IPS-18c (cell line): Measurements from ENCODE around the gene PSME3.

Experiments
- H3K4me3 ChIP-seq: 2 replicates; pipeline ENCODE4 v1.7.0; 2013; ENCODE audit warnings: low read depth, mild to moderate bottlenecking, low read length, moderate library complexity; ENCODE audit not compliant: insufficient read depth
- H3K9me3 ChIP-seq: one replicate; pipeline ENCODE4 v1.6.1; 2013; ENCODE audit warnings: mild to moderate bottlenecking, low read length, moderate library complexity; ENCODE audit not compliant: control insufficient read depth, insufficient read depth

The PSME3 gene, protein sequence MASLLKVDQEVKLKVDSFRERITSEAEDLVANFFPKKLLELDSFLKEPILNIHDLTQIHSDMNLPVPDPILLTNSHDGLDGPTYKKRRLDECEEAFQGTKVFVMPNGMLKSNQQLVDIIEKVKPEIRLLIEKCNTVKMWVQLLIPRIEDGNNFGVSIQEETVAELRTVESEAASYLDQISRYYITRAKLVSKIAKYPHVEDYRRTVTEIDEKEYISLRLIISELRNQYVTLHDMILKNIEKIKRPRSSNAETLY

DNA sequence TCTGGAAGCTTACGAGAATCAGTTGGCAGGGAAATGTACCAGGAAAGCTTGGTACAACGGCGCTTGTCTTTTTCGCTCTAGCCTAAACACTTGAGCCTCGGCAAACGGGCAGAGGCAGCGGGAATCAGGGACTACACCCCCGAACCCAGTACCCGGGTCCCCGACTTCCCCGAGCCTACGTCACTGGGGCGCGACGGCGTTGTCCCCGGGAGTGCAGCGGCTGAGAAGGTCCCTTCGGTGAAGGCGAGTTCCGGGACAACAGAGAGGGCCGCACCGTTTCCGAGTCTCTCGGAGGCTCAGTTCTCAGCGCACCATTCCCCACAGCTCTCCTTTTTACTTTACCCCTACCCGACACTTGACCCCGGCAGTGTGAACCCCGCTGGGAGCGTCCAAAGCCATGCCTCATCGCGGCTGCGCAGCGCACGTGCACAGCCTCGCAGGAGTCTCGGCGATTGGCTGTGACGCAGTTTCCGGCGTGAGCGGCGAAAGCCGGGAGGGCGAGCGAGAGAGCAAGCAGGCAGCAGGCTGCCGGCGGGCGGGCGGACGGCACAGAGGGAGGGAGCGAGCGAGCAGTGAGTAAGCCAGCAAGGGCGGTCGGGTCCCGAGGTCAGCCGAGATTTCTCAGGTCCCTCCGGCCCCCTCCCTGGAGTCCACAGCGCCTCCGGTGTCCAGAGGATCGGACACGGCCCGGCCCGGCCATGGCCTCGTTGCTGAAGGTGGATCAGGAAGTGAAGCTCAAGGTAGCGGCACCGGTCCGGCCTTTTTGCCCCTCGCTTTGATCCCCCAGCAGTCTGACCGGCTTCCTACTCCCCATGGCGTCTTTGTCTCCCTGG lies at the start of gene PSME3:
TSS of gene PSME3 (plus strand) at position 464 of the 833 bp plus-strand sequence. CDS start at position 699, 235 bp downstream.
- no peaks in the 10 kb centered on the region for H3K9me3 ChIP-seq

DNA sequence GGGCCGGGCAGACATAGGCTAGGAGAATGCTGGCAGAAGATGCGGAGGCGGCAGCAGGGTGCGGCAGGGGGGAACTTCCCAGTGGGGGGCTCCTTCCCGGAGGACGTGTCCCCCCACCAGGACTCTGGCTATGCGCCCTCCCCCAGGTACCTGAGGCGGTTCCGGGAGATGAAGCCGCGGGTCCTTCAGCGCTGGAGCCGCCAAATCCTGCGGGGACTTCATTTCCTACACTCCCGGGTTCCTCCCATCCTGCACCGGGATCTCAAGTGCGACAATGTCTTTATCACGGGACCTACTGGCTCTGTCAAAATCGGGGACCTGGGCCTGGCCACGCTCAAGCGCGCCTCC lies 49.4 kb upstream of the PSME3 start:
- H3K9me3 ChIP-seq, result no peaks in the 10 kb centered on the region
- no peak overlapping the region for H3K4me3 ChIP-seq

More for the DNA sequence above, at the start of gene PSME3:
- peak within 1 kb of the TSS; percentile 99 for H3K4me3 ChIP-seq

DNA sequence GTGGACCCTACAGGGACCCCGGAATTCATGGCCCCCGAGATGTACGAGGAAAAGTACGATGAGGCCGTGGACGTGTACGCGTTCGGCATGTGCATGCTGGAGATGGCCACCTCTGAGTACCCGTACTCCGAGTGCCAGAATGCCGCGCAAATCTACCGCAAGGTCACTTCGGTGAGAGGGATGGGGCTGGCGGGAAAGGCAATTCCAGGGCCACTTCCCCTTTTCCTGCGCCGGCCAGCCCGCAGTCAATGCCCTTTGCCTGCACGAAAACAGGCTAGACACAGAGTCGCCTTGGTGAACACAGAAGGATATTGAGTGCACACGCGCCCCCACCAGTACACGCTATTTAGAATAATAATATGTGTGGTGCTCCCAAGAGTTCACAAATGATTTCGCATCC lies 48.8 kb upstream of the PSME3 start:
- H3K9me3 ChIP-seq, result no peaks in the 10 kb centered on the region
- no peak overlapping the region for H3K4me3 ChIP-seq

DNA sequence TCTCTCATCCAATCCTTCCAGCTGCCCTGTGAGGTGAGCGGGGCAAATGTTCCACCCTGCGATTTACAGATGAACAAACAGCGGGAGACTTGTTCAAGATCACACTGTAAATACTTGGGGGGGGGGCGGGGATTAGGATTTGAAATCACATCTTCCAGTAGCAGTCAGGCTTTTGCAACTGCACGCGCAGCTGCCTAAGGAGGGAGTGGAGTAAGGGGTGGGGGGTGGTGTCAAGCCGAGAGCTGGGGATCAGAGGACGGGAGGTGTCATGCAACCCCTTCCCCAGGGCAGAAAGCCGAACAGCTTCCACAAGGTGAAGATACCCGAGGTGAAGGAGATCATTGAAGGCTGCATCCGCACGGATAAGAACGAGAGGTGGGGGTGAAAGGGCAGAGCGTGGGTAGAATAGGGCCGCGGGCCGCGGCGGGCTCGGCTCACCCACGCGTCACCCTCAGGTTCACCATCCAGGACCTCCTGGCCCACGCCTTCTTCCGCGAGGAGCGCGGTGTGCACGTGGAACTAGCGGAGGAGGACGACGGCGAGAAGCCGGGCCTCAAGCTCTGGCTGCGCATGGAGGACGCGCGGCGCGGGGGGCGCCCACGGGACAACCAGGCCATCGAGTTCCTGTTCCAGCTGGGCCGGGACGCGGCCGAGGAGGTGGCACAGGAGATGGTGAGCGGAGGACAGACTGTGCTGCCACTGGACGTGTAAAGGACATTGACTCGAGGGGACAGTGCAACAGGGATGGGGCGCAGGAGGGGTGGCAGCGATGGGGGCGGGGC lies 48.2 kb upstream of the PSME3 start:
- Histone ChIP-seq H3K9me3 (no peaks in the 10 kb centered on the region), H3K4me3 (no peak overlapping the region)

DNA sequence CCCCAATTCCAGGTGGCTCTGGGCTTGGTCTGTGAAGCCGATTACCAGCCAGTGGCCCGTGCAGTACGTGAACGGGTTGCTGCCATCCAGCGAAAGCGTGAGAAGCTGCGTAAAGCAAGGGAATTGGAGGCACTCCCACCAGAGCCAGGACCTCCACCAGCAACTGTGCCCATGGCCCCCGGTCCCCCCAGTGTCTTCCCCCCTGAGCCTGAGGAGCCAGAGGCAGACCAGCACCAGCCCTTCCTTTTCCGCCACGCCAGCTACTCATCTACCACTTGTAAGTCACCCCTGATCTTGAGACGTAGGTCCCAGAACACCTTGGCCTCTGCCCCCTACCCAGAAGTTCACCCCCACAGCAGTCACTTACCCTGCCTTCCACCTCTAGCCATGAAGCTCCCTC lies 45.9 kb upstream of the PSME3 start:
- H3K9me3 ChIP-seq, result no peaks in the 10 kb centered on the region
- H3K4me3 ChIP-seq, result no peak overlapping the region

DNA sequence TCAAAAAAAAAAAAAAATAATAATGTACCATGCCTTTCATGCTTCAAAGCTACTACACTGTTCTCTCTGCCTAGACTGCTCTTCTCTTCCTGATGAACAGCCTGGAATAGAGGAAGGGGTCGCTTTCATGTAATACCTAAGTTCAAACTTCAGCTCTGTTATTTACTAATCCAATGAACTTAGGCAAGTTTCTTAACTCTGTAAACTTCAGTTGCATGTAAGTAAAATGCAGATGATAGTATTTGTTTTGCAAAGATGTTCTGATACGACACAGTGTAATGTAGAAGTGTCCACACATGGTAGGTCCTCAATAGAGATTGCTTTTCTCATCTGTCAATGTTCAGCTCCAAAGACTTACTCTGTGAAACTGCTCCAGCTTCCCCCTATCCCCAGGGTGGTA lies 41.2 kb upstream of the PSME3 start:
- Histone ChIP-seq H3K4me3 (no peak overlapping the region), H3K9me3 (no peaks in the 10 kb centered on the region)

DNA sequence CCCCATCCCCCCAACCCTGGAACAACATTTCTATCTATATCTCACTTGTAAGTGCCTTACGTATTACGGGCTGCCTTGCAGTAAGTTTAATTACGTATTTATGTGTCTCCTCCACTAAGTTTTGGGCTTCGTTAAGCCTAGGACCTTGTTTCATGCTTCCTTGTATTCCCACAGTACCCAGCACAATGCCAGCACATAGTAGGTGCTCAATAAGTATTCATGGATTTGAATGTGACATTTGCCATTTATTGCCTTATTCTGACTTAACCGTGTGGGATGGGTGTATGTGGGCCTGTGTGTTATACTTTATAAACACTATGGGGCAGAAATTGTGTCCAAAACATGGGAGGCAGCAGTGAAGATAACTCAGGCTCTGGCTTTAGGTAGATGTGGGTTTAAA lies 40.7 kb upstream of the PSME3 start:
- Histone ChIP-seq H3K4me3 (no peak overlapping the region), H3K9me3 (no peaks in the 10 kb centered on the region)

DNA sequence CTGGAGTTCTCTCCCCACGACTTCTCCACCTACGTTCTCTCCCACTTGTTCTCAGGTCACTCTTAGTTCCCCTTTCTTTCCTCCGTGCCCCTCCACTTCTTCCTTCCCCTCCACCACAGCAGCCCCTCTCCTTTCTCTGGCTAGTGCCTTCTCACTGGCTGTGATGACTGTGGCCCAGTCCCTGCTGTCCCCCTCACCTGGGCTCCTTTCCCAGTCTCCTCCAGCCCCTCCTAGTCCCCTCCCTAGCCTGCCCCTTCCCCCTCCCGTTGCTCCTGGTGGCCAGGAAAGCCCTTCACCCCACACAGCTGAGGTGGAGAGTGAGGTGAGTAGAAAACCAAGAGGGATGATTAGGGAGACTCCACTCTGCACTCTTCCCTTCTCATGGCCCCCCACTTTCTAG lies 38.1 kb upstream of the PSME3 start:
- Histone ChIP-seq H3K9me3 (no peaks in the 10 kb centered on the region), H3K4me3 (no peak overlapping the region)

DNA sequence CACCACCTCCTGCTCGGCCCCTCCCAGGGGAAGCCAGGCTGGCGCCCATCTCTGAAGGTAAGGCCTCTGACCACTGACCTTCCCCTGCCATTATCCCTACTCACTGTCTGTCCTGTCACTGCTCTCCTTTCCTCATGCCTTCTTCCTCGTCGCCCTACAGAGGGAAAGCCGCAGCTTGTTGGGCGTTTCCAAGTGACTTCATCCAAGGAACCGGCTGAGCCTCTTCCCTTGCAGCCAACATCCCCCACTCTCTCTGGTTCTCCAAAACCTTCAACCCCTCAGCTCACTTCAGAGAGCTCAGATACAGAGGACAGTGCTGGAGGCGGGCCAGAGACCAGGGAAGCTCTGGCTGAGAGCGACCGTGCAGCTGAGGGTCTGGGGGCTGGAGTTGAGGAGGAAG lies 37.7 kb upstream of the PSME3 start:
- Histone ChIP-seq H3K9me3 (no peaks in the 10 kb centered on the region), H3K4me3 (no peak overlapping the region)

DNA sequence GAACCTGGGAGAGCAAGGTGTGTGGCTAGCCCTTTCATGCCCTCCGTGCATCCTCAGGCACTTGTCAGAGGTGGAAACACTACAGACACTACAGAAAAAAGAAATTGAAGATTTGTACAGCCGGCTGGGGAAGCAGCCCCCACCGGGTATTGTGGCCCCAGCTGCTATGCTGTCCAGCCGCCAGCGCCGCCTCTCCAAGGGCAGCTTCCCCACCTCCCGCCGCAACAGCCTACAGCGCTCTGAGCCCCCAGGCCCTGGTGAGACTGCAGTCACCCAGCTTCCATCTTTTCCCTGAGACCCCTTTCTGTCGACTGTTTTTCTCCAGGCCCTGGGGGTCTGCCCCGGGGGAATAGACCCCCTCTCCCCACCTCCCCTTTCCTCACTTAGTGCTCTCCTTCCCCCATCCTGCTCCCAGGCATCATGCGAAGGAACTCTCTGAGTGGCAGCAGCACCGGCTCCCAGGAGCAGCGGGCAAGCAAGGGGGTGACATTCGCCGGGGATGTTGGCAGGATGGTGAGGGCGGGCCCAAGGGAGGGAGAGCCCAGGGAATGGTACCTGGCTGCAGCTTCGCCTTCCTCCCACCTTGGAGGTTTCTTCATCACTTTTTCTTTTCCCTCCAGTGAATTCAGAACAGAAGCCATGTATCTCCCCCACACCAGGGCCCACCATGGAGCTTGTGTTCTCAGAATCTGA lies 37.0 kb upstream of the PSME3 start:
- no peaks in the 10 kb centered on the region for H3K9me3 ChIP-seq
- H3K4me3 ChIP-seq, result no peak overlapping the region

DNA sequence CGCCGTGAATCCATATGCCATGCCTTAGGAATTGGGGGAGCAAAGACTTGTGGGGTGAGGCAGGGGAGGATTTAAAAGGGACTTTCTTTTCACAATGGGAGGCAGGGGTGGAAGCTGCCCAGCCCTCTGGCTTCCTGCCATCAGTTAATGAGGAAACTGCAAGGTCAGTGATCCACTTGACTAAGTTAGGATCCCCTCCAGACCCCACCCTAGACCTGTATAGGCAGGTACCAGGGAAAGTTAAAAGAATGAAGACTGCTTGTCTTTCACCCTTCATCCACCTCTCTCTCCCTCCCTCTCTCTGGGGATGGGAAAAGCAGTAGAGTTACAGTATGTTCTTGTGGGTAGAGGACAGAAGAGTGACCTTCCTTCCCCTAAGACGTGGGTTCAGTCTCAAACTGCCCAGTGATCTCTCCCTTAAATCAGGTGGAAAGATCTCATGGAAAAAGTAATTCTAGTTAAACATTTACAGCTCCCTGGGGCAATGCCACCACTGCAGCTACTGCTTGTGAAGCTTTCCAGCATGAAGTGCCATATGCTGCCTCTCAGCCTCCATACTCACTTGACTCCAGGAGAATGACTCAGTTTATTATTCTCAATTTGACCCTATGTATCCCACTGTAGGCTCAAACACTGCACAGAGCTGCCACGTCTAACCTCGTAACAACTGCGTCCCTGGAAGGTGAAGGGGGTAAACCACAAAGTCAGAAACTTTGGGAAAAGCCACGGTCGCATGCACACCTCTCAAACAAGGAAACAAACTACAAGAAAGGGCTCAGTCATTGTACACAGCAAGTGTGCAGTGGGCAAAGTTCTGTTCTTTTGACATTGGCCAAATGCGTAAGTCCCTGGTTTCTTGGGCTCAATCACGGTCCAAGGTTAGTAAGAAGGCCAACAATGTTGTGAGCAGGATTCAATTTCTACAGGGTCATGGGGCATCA lies 35.9 kb upstream of the PSME3 start:
- Histone ChIP-seq H3K9me3 (no peaks in the 10 kb centered on the region), H3K4me3 (peak overlapping the region; percentile 98)

DNA sequence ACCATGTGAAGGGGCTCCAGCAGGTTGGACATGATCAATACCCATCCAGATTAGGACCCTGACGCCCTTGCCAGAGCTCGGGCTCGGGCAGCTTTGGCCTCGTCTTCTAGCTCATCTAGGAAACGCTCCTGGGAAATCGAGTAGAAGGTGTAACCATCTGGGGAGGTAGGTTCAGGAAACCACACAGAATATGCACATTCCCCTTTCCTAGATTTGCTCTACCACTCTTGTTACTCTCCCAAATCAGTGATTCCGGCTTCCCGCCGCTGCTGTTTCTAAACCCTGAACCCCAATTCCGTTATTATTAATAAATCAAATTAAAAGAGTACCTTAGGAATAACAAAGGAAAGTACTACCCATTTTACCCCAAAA lies 35.2 kb upstream of the PSME3 start:
- Histone ChIP-seq H3K4me3 (peak overlapping the region; percentile 98), H3K9me3 (no peaks in the 10 kb centered on the region)

DNA sequence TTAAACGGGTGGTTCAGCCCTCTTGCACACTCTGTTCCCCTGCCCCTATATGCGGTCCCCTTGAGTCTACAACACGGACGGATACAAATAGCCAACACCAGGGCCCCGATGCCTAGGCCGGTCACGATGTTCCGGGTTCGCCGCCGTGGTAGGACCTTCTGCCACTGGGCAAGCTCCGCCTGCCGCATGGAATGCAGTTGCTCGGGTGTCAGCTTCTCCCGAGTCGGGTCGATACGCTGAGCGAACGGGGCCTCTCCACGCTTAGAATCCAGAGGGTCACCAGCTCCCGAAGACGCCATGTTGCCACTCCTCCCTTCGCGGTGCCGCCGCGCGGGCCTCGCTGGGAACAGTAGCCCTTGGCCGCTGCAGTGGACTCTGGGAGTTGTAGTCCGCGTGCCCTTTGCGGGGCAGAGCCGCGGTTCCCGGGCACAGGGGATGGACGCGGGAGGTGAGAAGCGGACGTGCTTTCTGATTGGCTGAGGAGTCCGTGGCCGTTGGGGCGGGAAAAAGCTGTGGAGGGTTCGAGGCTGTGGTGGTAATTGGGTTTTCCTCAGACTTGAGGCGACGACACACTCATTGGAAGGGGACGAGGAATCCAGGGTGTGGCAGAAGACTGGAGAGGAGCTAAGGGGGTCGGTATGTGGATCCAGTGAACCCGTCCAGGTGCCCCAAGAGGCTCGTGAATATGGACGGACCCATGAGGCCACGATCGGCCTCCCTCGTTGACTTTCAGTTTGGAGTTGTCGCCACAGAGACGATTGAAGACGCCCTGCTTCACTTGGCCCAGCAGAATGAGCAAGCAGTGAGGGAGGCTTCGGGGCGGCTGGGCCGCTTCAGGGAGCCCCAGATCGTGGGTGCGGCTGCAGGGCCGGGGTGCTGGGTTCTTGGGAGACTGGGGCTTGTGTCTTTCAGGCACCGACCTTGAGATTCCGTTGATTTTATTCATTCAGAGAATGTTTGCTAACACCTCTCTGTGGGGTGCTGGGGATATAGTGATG lies 34.5 kb upstream of the PSME3 start, which contains the start of the genes CNTD1 and COA3:
TSS of gene CNTD1 (plus strand) at position 479 of the 998 bp plus-strand sequence. CDS start at position 686, 207 bp downstream.
TSS of gene COA3 (minus strand) at position 322 of the 998 bp plus-strand sequence. CDS start at position 299, 23 bp downstream.
- Histone ChIP-seq H3K4me3 (peak within 1 kb of the TSS; percentile 98), H3K9me3 (no peaks in the 10 kb centered on the region)

DNA sequence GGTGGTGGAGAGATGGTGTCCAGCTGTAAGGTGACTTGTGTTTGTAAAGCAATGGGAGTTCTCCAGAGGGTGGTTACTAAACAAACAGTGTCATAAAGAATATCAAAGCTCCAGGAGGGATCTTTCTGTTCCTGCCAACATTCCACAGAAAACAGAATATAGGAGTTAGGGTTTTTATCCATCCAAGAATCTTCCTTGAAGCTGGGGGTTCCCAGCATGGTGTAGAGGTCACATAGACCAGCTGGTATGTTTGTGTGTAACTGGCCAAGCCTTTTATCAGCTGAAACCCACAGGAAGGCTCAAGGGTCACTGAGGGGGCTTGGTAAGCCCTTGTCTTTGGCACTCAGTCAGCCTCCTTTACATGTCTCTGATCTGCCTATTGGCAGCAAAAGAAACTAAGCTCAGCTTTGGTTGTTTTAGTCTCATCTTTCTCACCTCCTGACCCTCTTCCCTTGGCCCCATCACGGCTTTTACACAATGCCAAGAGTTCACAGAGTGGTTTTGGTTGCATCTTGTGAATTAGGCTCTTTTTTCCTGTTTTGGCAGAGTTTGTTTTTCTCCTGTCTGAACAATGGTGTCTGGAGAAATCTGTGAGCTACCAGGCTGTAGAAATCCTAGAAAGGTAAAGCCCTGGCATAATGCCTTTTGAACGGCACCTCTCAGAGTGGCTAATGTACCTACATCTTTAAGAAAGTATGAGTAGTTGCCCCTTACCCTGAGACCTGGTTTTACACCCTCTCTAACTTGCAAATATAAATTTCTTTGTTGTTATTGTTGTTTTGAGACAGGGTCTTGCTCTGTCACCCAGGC lies 29.9 kb upstream of the PSME3 start:
- no peaks in the 10 kb centered on the region for H3K9me3 ChIP-seq
- no peak overlapping the region for H3K4me3 ChIP-seq
